HEK293T (cell line): ENCODE data around the gene CCR3.

Experiments
- CTCF ChIA-PET: fragments of 350-600 bp; formaldehyde crosslinking; extraction: SDS; loops from one replicate; lab custom pipeline; 2021; ENCODE audit warnings: antibody characterized with exemption, inconsistent platforms; lab: Yijun Ruan, JAX
- POLR2A ChIA-PET: fragments of 350-600 bp; formaldehyde crosslinking; extraction: SDS; loops from one replicate; lab custom pipeline; 2020; ENCODE audit warnings: antibody characterized with exemption, inconsistent platforms; lab: Yijun Ruan, JAX
- DNase-seq: peaks from one replicate; pipeline ENCODE4 v3.0.0; 2012; ENCODE audit warnings: mixed read lengths; ENCODE audit errors: extremely low spot score
- ARNT ChIP-seq: fragments of 450-650 bp; IDR thresholded peaks from 2 replicates; pipeline ENCODE4 v1.6.1; 2017; ENCODE audit warnings: mild to moderate bottlenecking
- BHLHE40 ChIP-seq: fragments of 450-650 bp; IDR thresholded peaks from 2 replicates; pipeline ENCODE4 v1.6.1; 2016; ENCODE audit warnings: mild to moderate bottlenecking, moderate library complexity, borderline replicate concordance
- CTBP1 ChIP-seq: fragments of 450-650 bp; IDR thresholded peaks from 2 replicates; pipeline ENCODE4 v1.6.1; 2016; ENCODE audit warnings: borderline replicate concordance
- ELF4 ChIP-seq: fragments of 450-650 bp; IDR thresholded peaks from 2 replicates; pipeline ENCODE4 v1.6.1; 2017; ENCODE audit warnings: antibody characterized with exemption
- FOXA1 ChIP-seq: fragments of 450-650 bp; IDR thresholded peaks from 2 replicates; pipeline ENCODE4 v1.6.1; 2016; ENCODE audit warnings: mild to moderate bottlenecking
- FOXK2 ChIP-seq: fragments of 450-650 bp; IDR thresholded peaks from 2 replicates; pipeline ENCODE4 v1.6.1; 2016; ENCODE audit warnings: mild to moderate bottlenecking
- FOXM1 ChIP-seq: fragments of 450-650 bp; IDR thresholded peaks from 2 replicates; pipeline ENCODE4 v1.6.1; 2017; ENCODE audit warnings: mild to moderate bottlenecking, borderline replicate concordance
- HDGF ChIP-seq: fragments of 450-650 bp; IDR thresholded peaks from 2 replicates; pipeline ENCODE4 v1.6.1; 2017; ENCODE audit warnings: antibody characterized with exemption, borderline replicate concordance
- L3MBTL2 ChIP-seq: fragments of 450-650 bp; conservative IDR thresholded peaks from 2 replicates; pipeline ENCODE4 v1.6.1; 2016; ENCODE audit warnings: mild to moderate bottlenecking
- LEF1 ChIP-seq: fragments of 450-650 bp; IDR thresholded peaks from 2 replicates; pipeline ENCODE4 v1.6.1; 2017; ENCODE audit warnings: mild to moderate bottlenecking, borderline replicate concordance
- NFRKB ChIP-seq: fragments of 450-650 bp; IDR thresholded peaks from 2 replicates; pipeline ENCODE4 v1.6.1; 2016; ENCODE audit warnings: mild to moderate bottlenecking, moderate library complexity
- PKNOX1 ChIP-seq: fragments of 450-650 bp; IDR thresholded peaks from 2 replicates; pipeline ENCODE4 v1.6.1; 2016
- SP1 ChIP-seq: fragments of 450-650 bp; IDR thresholded peaks from 2 replicates; pipeline ENCODE4 v1.6.1; 2017
- SUZ12 ChIP-seq: fragments of 450-650 bp; IDR thresholded peaks from 2 replicates; pipeline ENCODE4 v1.6.1; 2016; ENCODE audit warnings: mild to moderate bottlenecking
- TARDBP ChIP-seq: fragments of 450-650 bp; IDR thresholded peaks from 2 replicates; pipeline ENCODE4 v1.6.1; 2016
- ZNF384 ChIP-seq: fragments of 450-650 bp; IDR thresholded peaks from 2 replicates; pipeline ENCODE4 v1.6.1; 2016

Gene CCR3

GRCh38 chr3:46218196-46218709, 24.0 kb upstream of the CCR3 start:
- TF ChIP-seq LEF1 (no peak), ELF4 (no peak), FOXK2 (no peak), FOXA1 (no peak), BHLHE40 (no peak), NFRKB (no peak), PKNOX1 (no peak), ZNF384 (no peak), SUZ12 (no peak), FOXM1 (no peak), ARNT (no peak)
- no peak for DNase-seq
- ChIA-PET POLR2A (no interaction called here), CTCF (no interaction called here)

GRCh38 chr3:46221391-46221790, 20.9 kb upstream of the CCR3 start:
- no peak for TF ChIP-seq CTBP1
- TF ChIP-seq FOXK2: no peak
- no peak for TF ChIP-seq NFRKB
- TF ChIP-seq ARNT: no peak
- TF ChIP-seq TARDBP: no peak
- TF ChIP-seq L3MBTL2: no peak
- no peak for TF ChIP-seq ZNF384
- TF ChIP-seq SP1: no peak
- no peak for TF ChIP-seq ELF4
- TF ChIP-seq BHLHE40: no peak
- TF ChIP-seq FOXM1: no peak
- no peak for TF ChIP-seq LEF1
- no peak for TF ChIP-seq PKNOX1
- no peak for TF ChIP-seq FOXA1
- CTCF ChIA-PET: no interaction called here
- no peak for DNase-seq
- POLR2A ChIA-PET: no interaction called here

GRCh38 chr3:46221938-46222337, 20.3 kb upstream of the CCR3 start:
- CTCF ChIA-PET: no interaction called here
- no peak for TF ChIP-seq NFRKB
- no peak for TF ChIP-seq FOXK2
- no peak for TF ChIP-seq FOXA1
- no peak for TF ChIP-seq TARDBP
- POLR2A ChIA-PET: no interaction called here
- no peak for DNase-seq

- DNase-seq: no peak
- POLR2A ChIA-PET: no interaction called here
- CTCF ChIA-PET: no interaction called here
- TF ChIP-seq SP1 (no peak), FOXK2 (no peak), L3MBTL2 (no peak), SUZ12 (no peak), NFRKB (no peak), PKNOX1 (no peak), ARNT (no peak), ELF4 (no peak), FOXA1 (no peak), BHLHE40 (no peak), ZNF384 (no peak)
Measured at GRCh38 chr3:46222435-46223161, 19.7 kb upstream of the CCR3 start.

- TF ChIP-seq PKNOX1 (no peak), ARNT (no peak), SUZ12 (no peak), CTBP1 (no peak), LEF1 (no peak), SP1 (no peak), TARDBP (no peak), FOXA1 (no peak), NFRKB (no peak), BHLHE40 (no peak), FOXK2 (no peak), HDGF (no peak), FOXM1 (no peak), ELF4 (no peak), L3MBTL2 (no peak), ZNF384 (no peak)
- ChIA-PET CTCF (no interaction called here), POLR2A (no interaction called here)
- no peak for DNase-seq
Measured at GRCh38 chr3:46228260-46229242, 13.7 kb upstream of the CCR3 start.
